A673 (cell line): ENCODE data around the gene CST11. TPM values are rescaled to one million over a fixed set of nuclear protein-coding genes. Genes with fewer than 3 reads are reported as not detected.

Experiments
- BruUV-seq: library from RNA; stranded (reverse); fragments of 400-500 nt; replicated peaks from 2 replicates; lab custom pipeline; 2021; lab: Mats Ljungman, UMichigan
- CTCF ChIA-PET: fragments of 300-600 bp; sonication (Branson Sonifier 250); formaldehyde crosslinking; loops from one replicate; lab custom pipeline; 2022; ENCODE audit warnings: antibody characterized with exemption; lab: Charles Lee
- POLR2A ChIA-PET: fragments of 300-600 bp; sonication (Branson Sonifier 250); formaldehyde crosslinking; loops from one replicate; lab custom pipeline; 2022; ENCODE audit warnings: antibody characterized with exemption; ENCODE audit not compliant: low non-redundant PET; lab: Charles Lee
- DNase-seq: peaks from one replicate; pipeline ENCODE4 v3.0.0-alpha.2; 2015; ENCODE audit warnings: low spot score
- H3K27ac ChIP-seq: fragments of 200-600 bp; sonication (generic); 2 replicates; pipeline ENCODE4 v1.5.1; 2016; ENCODE audit warnings: mixed run types, low read depth, mild to moderate bottlenecking, mixed read lengths, antibody characterized with exemption, low read length; ENCODE audit not compliant: poor library complexity, severe bottlenecking
- H3K27me3 ChIP-seq: fragments of 200-600 bp; sonication (generic); replicated peaks from 2 replicates; pipeline ENCODE4 v1.6.1; 2017; ENCODE audit warnings: mixed run types, low read depth, mild to moderate bottlenecking, mixed read lengths, antibody characterized with exemption, low read length; ENCODE audit not compliant: insufficient read depth, poor library complexity
- H3K36me3 ChIP-seq: fragments of 200-600 bp; sonication (generic); 2 replicates; pipeline ENCODE4 v1.6.1; 2016; ENCODE audit warnings: mixed run types, mild to moderate bottlenecking, mixed read lengths, antibody characterized with exemption, low read length; ENCODE audit not compliant: insufficient read depth, poor library complexity, severe bottlenecking
- H3K4me1 ChIP-seq: fragments of 200-600 bp; sonication (generic); 2 replicates; pipeline ENCODE4 v1.6.1; 2017; ENCODE audit warnings: mixed run types, mild to moderate bottlenecking, mixed read lengths, antibody characterized with exemption, low read length; ENCODE audit not compliant: insufficient read depth, poor library complexity, severe bottlenecking
- H3K4me3 ChIP-seq: fragments of 200-600 bp; sonication (generic); 2 replicates; pipeline ENCODE4 v1.5.1; 2016; ENCODE audit warnings: low read depth, mixed run types, mild to moderate bottlenecking, mixed read lengths, low read length; ENCODE audit not compliant: poor library complexity, severe bottlenecking
- H3K9me3 ChIP-seq: fragments of 200-600 bp; sonication (generic); 2 replicates; pipeline ENCODE4 v1.6.1; 2016; ENCODE audit warnings: mixed run types, low read depth, mild to moderate bottlenecking, mixed read lengths, antibody characterized with exemption, low read length; ENCODE audit not compliant: poor library complexity, severe bottlenecking
- CTCF ChIP-seq: fragments of 300-800, 200-600 bp; sonication (generic); conservative IDR thresholded peaks from 2 replicates; pipeline ENCODE4 v1.5.1; 2017; ENCODE audit warnings: low read depth, mild to moderate bottlenecking, antibody characterized with exemption, low read length, moderate library complexity, mixed read lengths
- EZH2 ChIP-seq: fragments of 200-600 bp; sonication (generic); IDR thresholded peaks from 2 replicates; pipeline ENCODE4 v1.6.1; 2017; ENCODE audit warnings: borderline replicate concordance, low read depth, mild to moderate bottlenecking, mixed read lengths, antibody characterized with exemption, low read length; ENCODE audit not compliant: poor library complexity, severe bottlenecking
- intact Hi-C: fragments of 100-400 bp; cut with micrococcal nuclease; formaldehyde crosslinking; loops from one replicate; pipeline ENCODE4 v1.10.0; 2022; ENCODE audit not compliant: unreplicated experiment
- total RNA-seq: library from RNA; stranded (reverse); gene quantifications from 2 replicates; pipeline ENCODE4 v1.2.3, GENCODE V29; 2021

Gene CST11
- total RNA-seq, 1 experiment from 2014 or later: not detected

- POLR2A ChIA-PET: no interaction called here
- H3K9me3 ChIP-seq: no peaks in the 10 kb centered on the region
- no peaks in the 10 kb centered on the region for H3K36me3 ChIP-seq
- H3K27ac ChIP-seq: no peak overlapping the region
- TF ChIP-seq CTCF (no peak), EZH2 (no peak)
- H3K4me1 ChIP-seq: peaks cover 13% of the 10 kb centered on the region
- DNase-seq: no peak
- intact Hi-C loops: no loop called here
- no peak overlapping the region for H3K4me3 ChIP-seq
- H3K27me3 ChIP-seq: no peaks in the 10 kb centered on the region
- CTCF ChIA-PET: no interaction called here
- no TSS peak for BruUV-seq
Measured at GRCh38 chr20:23410916-23411695, 41.6 kb downstream of the CST11 start.

GRCh38 chr20:23409800-23410199, 42.9 kb downstream of the CST11 start:
- Histone ChIP-seq H3K4me3 (no peak overlapping the region), H3K4me1 (peaks cover 13% of the 10 kb centered on the region), H3K27me3 (no peaks in the 10 kb centered on the region), H3K9me3 (no peaks in the 10 kb centered on the region), H3K36me3 (no peaks in the 10 kb centered on the region), H3K27ac (no peak overlapping the region)
- BruUV-seq: no TSS peak
- TF ChIP-seq CTCF (no peak), EZH2 (no peak)
- DNase-seq: no peak
- intact Hi-C loops: no loop called here
- ChIA-PET POLR2A (interaction anchor here (0.7 kb wide), 1 partner anchor 10 kb away, joined by 3 read pairs; no protein-coding TSS in a partner anchor), CTCF (no interaction called here)

DNA sequence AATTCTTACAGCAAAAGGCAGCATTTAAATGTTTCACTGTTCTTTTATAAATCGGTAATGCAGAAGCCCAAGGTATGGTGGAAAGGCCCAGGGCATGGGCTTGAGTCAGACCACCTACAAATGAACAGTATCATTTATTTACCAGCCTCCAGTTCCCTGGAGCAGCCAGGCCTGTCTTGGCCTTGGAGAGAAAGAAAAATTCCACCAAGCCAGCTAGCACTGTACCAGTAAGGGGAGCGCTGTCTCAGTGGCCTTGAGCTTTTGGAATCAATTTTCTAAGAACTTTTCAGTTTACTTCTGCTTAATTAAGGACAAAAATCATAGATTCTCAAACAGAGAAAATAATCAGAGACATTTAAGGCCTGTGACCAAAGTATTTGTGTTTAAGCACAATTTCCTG, 43.7 kb downstream of the CST11 start:
- H3K36me3 ChIP-seq: no peaks in the 10 kb centered on the region
- H3K4me3 ChIP-seq: no peak overlapping the region
- intact Hi-C loops: no loop called here
- ChIA-PET CTCF (no interaction called here), POLR2A (no interaction called here)
- peaks cover 13% of the 10 kb centered on the region for H3K4me1 ChIP-seq
- DNase-seq: no peak
- TF ChIP-seq EZH2 (no peak), CTCF (no peak)
- H3K9me3 ChIP-seq: no peaks in the 10 kb centered on the region
- BruUV-seq: no TSS peak
- H3K27me3 ChIP-seq: no peaks in the 10 kb centered on the region
- no peak overlapping the region for H3K27ac ChIP-seq
